ENCODE data around the gene UGT1A7.

UGT1A7 gene

GRCh38 chr2:233798335-233799086, 116.8 kb downstream of the UGT1A7 start:
- no peak overlapping the region for H3K4me3 ChIP-seq (ENCODE audit: low read depth in 1 of 2, low read length in 1 of 2)
- no peaks in the 10 kb centered on the region for H3K27me3 ChIP-seq
- no peaks in the 10 kb centered on the region for H3K4me1 ChIP-seq (ENCODE audit: control insufficient read depth in 1 of 2, insufficient read depth in 1 of 2, low read depth in 1 of 2, low read length in 1 of 2)
- TF ChIP-seq CTCF (IDR thresholded peaks at IDR 0.05): no peak
- H3K27ac ChIP-seq: no peak overlapping the region
- H3K9me3 ChIP-seq: no peaks in the 10 kb centered on the region
- no peaks in the 10 kb centered on the region for H3K36me3 ChIP-seq

GRCh38 chr2:233799087-233799665, 117.5 kb downstream of the UGT1A7 start:
- Histone ChIP-seq H3K27ac (no peak overlapping the region), H3K4me1 (ENCODE audit: control insufficient read depth in 1 of 2, insufficient read depth in 1 of 2, low read depth in 1 of 2, low read length in 1 of 2) (no peaks in the 10 kb centered on the region), H3K27me3 (no peaks in the 10 kb centered on the region), H3K4me3 (ENCODE audit: low read depth in 1 of 2, low read length in 1 of 2) (no peak overlapping the region), H3K9me3 (no peaks in the 10 kb centered on the region), H3K36me3 (no peaks in the 10 kb centered on the region)
- no peak for TF ChIP-seq CTCF (IDR thresholded peaks at IDR 0.05)

- H3K36me3 ChIP-seq: no peaks in the 10 kb centered on the region
- no peaks in the 10 kb centered on the region for H3K9me3 ChIP-seq
- no peak overlapping the region for H3K4me3 ChIP-seq (ENCODE audit: low read depth in 1 of 2, low read length in 1 of 2)
- H3K27me3 ChIP-seq: no peaks in the 10 kb centered on the region
- no peak overlapping the region for H3K27ac ChIP-seq
- no peaks in the 10 kb centered on the region for H3K4me1 ChIP-seq (ENCODE audit: control insufficient read depth in 1 of 2, insufficient read depth in 1 of 2, low read depth in 1 of 2, low read length in 1 of 2)
- TF ChIP-seq CTCF (IDR thresholded peaks at IDR 0.05): no peak
These were observed 118.0 kb downstream of the UGT1A7 start for GRCh38 chr2:233799716-233800115.

GRCh38 chr2:233800208-233800607, 118.5 kb downstream of the UGT1A7 start:
- Histone ChIP-seq H3K4me3 (ENCODE audit: low read depth in 1 of 2, low read length in 1 of 2) (no peak overlapping the region), H3K36me3 (no peaks in the 10 kb centered on the region), H3K27me3 (no peaks in the 10 kb centered on the region), H3K9me3 (no peaks in the 10 kb centered on the region), H3K27ac (no peak overlapping the region), H3K4me1 (ENCODE audit: control insufficient read depth in 1 of 2, insufficient read depth in 1 of 2, low read depth in 1 of 2, low read length in 1 of 2) (no peaks in the 10 kb centered on the region)
- no peak for TF ChIP-seq CTCF (IDR thresholded peaks at IDR 0.05)

GRCh38 chr2:233801357-233802131, 119.8 kb downstream of the UGT1A7 start:
- Histone ChIP-seq H3K4me3 (ENCODE audit: low read depth in 1 of 2, low read length in 1 of 2) (no peak overlapping the region), H3K9me3 (no peaks in the 10 kb centered on the region), H3K27me3 (no peaks in the 10 kb centered on the region), H3K27ac (no peak overlapping the region), H3K4me1 (ENCODE audit: control insufficient read depth in 1 of 2, insufficient read depth in 1 of 2, low read depth in 1 of 2, low read length in 1 of 2) (no peaks in the 10 kb centered on the region), H3K36me3 (no peaks in the 10 kb centered on the region)
- no peak for TF ChIP-seq CTCF (IDR thresholded peaks at IDR 0.05)
